Measurements from ENCODE around the gene PCNX4. TPM values are rescaled to one million over a fixed set of nuclear protein-coding genes. Genes with fewer than 3 reads are reported as not detected.

Gene PCNX4
- total RNA-seq, 1 experiment from 2014 or later, result 48.4 TPM

DNA sequence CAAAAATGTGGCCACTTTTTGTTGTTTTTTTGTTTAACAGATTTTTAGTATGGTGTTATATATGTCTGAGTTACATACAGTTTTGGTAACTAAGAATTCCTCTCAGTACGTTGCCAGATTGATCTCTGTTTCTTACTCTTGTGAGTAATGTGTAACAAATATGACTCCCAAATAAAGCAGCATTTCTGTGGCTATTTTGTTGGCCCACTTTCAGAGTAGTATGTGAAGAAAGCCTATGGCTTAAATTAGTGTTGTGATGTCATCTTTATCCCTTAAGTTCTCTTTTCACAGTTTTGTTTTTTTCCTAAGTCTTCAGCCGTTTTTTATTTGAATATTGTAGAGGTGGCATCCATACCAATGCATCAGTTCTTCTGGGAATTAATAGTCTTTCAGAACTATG, 10.7 kb downstream of the PCNX4 start:
- TF ChIP-seq, protein P1, sequence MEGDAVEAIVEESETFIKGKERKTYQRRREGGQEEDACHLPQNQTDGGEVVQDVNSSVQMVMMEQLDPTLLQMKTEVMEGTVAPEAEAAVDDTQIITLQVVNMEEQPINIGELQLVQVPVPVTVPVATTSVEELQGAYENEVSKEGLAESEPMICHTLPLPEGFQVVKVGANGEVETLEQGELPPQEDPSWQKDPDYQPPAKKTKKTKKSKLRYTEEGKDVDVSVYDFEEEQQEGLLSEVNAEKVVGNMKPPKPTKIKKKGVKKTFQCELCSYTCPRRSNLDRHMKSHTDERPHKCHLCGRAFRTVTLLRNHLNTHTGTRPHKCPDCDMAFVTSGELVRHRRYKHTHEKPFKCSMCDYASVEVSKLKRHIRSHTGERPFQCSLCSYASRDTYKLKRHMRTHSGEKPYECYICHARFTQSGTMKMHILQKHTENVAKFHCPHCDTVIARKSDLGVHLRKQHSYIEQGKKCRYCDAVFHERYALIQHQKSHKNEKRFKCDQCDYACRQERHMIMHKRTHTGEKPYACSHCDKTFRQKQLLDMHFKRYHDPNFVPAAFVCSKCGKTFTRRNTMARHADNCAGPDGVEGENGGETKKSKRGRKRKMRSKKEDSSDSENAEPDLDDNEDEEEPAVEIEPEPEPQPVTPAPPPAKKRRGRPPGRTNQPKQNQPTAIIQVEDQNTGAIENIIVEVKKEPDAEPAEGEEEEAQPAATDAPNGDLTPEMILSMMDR (IDR thresholded peaks at IDR 0.05 in 2 of 3, conservative IDR thresholded peaks at IDR 0.05 in 1 of 3; ENCODE audit: borderline replicate concordance in 1 of 3, insufficient read depth in 1 of 3, low read depth in 2 of 3, low read length in 2 of 3), result no peak
- TF ChIP-seq, protein P2, sequence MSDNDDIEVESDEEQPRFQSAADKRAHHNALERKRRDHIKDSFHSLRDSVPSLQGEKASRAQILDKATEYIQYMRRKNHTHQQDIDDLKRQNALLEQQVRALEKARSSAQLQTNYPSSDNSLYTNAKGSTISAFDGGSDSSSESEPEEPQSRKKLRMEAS (IDR thresholded peaks at IDR 0.05), result no peak
- TF ChIP-seq EZH2 (IDR thresholded peaks at IDR 0.05), result no peak
- no peak for TF ChIP-seq POLR2AphosphoS5 (IDR thresholded peaks at IDR 0.05; ENCODE audit: low read depth, low read length)
- TF ChIP-seq ELF1 (IDR thresholded peaks at IDR 0.05; ENCODE audit: borderline replicate concordance, low read depth), result no peak
- no peak for TF ChIP-seq JUND (IDR thresholded peaks at IDR 0.05)
- no peak for TF ChIP-seq YY1 (IDR thresholded peaks at IDR 0.05; ENCODE audit: extremely low read depth, insufficient replicate concordance, low read depth, low read length)
- no peak for TF ChIP-seq SIN3A (IDR thresholded peaks at IDR 0.05; ENCODE audit: low read depth)
- TF ChIP-seq CBX3 (IDR thresholded peaks at IDR 0.05; ENCODE audit: low read depth), result no peak
- TF ChIP-seq EZH2phosphoT487 (IDR thresholded peaks at IDR 0.05; ENCODE audit: borderline replicate concordance), result no peak
- TF ChIP-seq TCF7L2 (IDR thresholded peaks at IDR 0.05; ENCODE audit: borderline replicate concordance, extremely low read depth, insufficient read depth, insufficient read length), result no peak
- no peak for TF ChIP-seq SRF (IDR thresholded peaks at IDR 0.05; ENCODE audit: low read depth)
- TF ChIP-seq SP1 (IDR thresholded peaks at IDR 0.05; ENCODE audit: low read depth), result no peak
- no peak for TF ChIP-seq FOSL1 (IDR thresholded peaks at IDR 0.05; ENCODE audit: low read depth)
- no peak for TF ChIP-seq EGR1 (IDR thresholded peaks at IDR 0.05; ENCODE audit: low read depth)
- TF ChIP-seq, protein P3, sequence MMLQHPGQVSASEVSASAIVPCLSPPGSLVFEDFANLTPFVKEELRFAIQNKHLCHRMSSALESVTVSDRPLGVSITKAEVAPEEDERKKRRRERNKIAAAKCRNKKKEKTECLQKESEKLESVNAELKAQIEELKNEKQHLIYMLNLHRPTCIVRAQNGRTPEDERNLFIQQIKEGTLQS (IDR thresholded peaks at IDR 0.05), result no peak
- TF ChIP-seq ZNF274 (IDR thresholded peaks at IDR 0.05; ENCODE audit: low read depth, low read length), result no peak
- TF ChIP-seq, protein P4, sequence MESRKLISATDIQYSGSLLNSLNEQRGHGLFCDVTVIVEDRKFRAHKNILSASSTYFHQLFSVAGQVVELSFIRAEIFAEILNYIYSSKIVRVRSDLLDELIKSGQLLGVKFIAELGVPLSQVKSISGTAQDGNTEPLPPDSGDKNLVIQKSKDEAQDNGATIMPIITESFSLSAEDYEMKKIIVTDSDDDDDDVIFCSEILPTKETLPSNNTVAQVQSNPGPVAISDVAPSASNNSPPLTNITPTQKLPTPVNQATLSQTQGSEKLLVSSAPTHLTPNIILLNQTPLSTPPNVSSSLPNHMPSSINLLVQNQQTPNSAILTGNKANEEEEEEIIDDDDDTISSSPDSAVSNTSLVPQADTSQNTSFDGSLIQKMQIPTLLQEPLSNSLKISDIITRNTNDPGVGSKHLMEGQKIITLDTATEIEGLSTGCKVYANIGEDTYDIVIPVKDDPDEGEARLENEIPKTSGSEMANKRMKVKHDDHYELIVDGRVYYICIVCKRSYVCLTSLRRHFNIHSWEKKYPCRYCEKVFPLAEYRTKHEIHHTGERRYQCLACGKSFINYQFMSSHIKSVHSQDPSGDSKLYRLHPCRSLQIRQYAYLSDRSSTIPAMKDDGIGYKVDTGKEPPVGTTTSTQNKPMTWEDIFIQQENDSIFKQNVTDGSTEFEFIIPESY (IDR thresholded peaks at IDR 0.05; ENCODE audit: extremely low read depth, insufficient replicate concordance, low read length), result no peak
- Histone ChIP-seq H3K9me3 (ENCODE audit: control insufficient read depth in 1 of 2, insufficient read depth in 1 of 2, low read depth in 1 of 2, low read length in 2 of 2) (no peaks in the 10 kb centered on the region), H3K79me2 (ENCODE audit: insufficient read depth, low read length) (peaks cover 96% of the 10 kb centered on the region), H3K9ac (ENCODE audit: low read length) (no peak overlapping the region), H3K9me2 (ENCODE audit: insufficient read depth) (no peaks in the 10 kb centered on the region), H3K27ac (ENCODE audit: low read depth, low read length) (no peak overlapping the region), H2AFZ (ENCODE audit: low read depth, low read length, poor library complexity, severe bottlenecking) (no peak overlapping the region), H3K36me3 (ENCODE audit: control insufficient read depth in 1 of 2, insufficient read depth in 2 of 2, low read length in 2 of 2) (peaks cover 0 to 7% of the 10 kb centered on the region in 2 experiments; a peak in 2 of 4 replicates), H3K4me2 (ENCODE audit: low read length) (no peak overlapping the region), H3K4me1 (ENCODE audit: control insufficient read depth in 1 of 2, insufficient read depth in 2 of 2, low read length in 2 of 2) (no peaks in the 10 kb centered on the region), H4K20me1 (ENCODE audit: insufficient read depth) (no peaks in the 10 kb centered on the region), H3K4me3 (replicated peaks in 1 of 2; ENCODE audit: low read depth in 1 of 2, low read length in 2 of 2) (no peak overlapping the region), H3K27me3 (ENCODE audit: insufficient read depth, low read length) (no peaks in the 10 kb centered on the region)
- intact Hi-C loops (cut with micrococcal nuclease), result no loop called here
- no peak for DNase-seq (ENCODE audit: low read depth, low spot score)
- POLR2A ChIA-PET, result no interaction called here
- RAD21 ChIA-PET (ENCODE audit: low non-redundant PET in 1 of 2, low total read pairs in 2 of 2, uncharacterized antibody in 2 of 2, unreplicated experiment in 2 of 2), result no interaction called here
- BruUV-seq (replicated peaks), result no TSS peak
- ATAC-seq, result no peak
- CTCF ChIA-PET, result no interaction called here

All from HCT116 (cell line).